ENCODE measurements around the gene HSPA12B. TPM values are rescaled to one million over a fixed set of nuclear protein-coding genes. Genes with fewer than 3 reads are reported as not detected.
A peak's percentile ranks its signal among the peaks of the same experiment; 100 is the strongest.

Gene HSPA12B
- polyA plus RNA-seq, 1 donor = 6.3 TPM

GRCh38 chr20:3712279-3712873 lies 20.1 kb upstream of the HSPA12B start, which contains the start of gene SIGLEC1:
TSS of gene SIGLEC1 (minus strand) at chr20:3712600. CDS start at chr20:3707128, 5,472 bp downstream.
- Histone ChIP-seq H3K4me3 (ENCODE audit: low read length) (no peak within 1 kb of the TSS), H3K27ac (ENCODE audit: low read length) (no peak within 1 kb of the TSS), H3K27me3 (ENCODE audit: control insufficient read depth, insufficient read depth, low read length) (peaks cover 2% of the 10 kb centered on the region), H3K4me1 (ENCODE audit: control insufficient read depth, insufficient read depth, low read length) (no peaks in the 10 kb centered on the region), H3K9me3 (ENCODE audit: control insufficient read depth, low read depth, low read length) (no peaks in the 10 kb centered on the region), H3K36me3 (ENCODE audit: control insufficient read depth, insufficient read depth, low read length) (no peaks in the 10 kb centered on the region)
- WGBS (ENCODE audit: insufficient coverage, low lambda C conversion rate) = no CpG with 5 or more reads among the region's 15 CpGs
- DNase-seq = no peak

- no CpG with 5 or more reads among the region's 4 CpGs for WGBS (ENCODE audit: insufficient coverage, low lambda C conversion rate)
- Histone ChIP-seq H3K4me1 (ENCODE audit: control insufficient read depth, insufficient read depth, low read length) (no peaks in the 10 kb centered on the region), H3K36me3 (ENCODE audit: control insufficient read depth, insufficient read depth, low read length) (no peaks in the 10 kb centered on the region), H3K27me3 (ENCODE audit: control insufficient read depth, insufficient read depth, low read length) (peaks cover 2% of the 10 kb centered on the region), H3K4me3 (ENCODE audit: low read length) (no peak overlapping the region), H3K9me3 (ENCODE audit: control insufficient read depth, low read depth, low read length) (no peaks in the 10 kb centered on the region), H3K27ac (ENCODE audit: low read length) (no peak overlapping the region)
- DNase-seq = no peak
Observed at GRCh38 chr20:3714092-3714491, 18.4 kb upstream of the HSPA12B start.

GRCh38 chr20:3716195-3716834 lies 16.2 kb upstream of the HSPA12B start:
- DNase-seq = peak in 1 of 2 donors; percentile 33

GRCh38 chr20:3719046-3719445 lies 13.4 kb upstream of the HSPA12B start:
- no peak overlapping the region for H3K27ac ChIP-seq (ENCODE audit: low read length)
- no peak overlapping the region for H3K4me3 ChIP-seq (ENCODE audit: low read length)
- H3K4me1 ChIP-seq (ENCODE audit: control insufficient read depth, insufficient read depth, low read length) = no peaks in the 10 kb centered on the region
- H3K9me3 ChIP-seq (ENCODE audit: control insufficient read depth, low read depth, low read length) = no peaks in the 10 kb centered on the region
- no peaks in the 10 kb centered on the region for H3K27me3 ChIP-seq (ENCODE audit: control insufficient read depth, insufficient read depth, low read length)
- H3K36me3 ChIP-seq (ENCODE audit: control insufficient read depth, insufficient read depth, low read length) = no peaks in the 10 kb centered on the region
- WGBS (ENCODE audit: insufficient coverage, low lambda C conversion rate) = no CpG with 5 or more reads among the region's 4 CpGs
- no peak for DNase-seq

More at GRCh38 chr20:3716195-3716834, 16.2 kb upstream of the HSPA12B start:
- Histone ChIP-seq H3K27me3 (ENCODE audit: control insufficient read depth, insufficient read depth, low read length) (no peaks in the 10 kb centered on the region), H3K27ac (ENCODE audit: low read length) (no peak overlapping the region), H3K36me3 (ENCODE audit: control insufficient read depth, insufficient read depth, low read length) (no peaks in the 10 kb centered on the region), H3K4me3 (ENCODE audit: low read length) (no peak overlapping the region), H3K4me1 (ENCODE audit: control insufficient read depth, insufficient read depth, low read length) (no peaks in the 10 kb centered on the region), H3K9me3 (ENCODE audit: control insufficient read depth, low read depth, low read length) (no peaks in the 10 kb centered on the region)
- no CpG with 5 or more reads among the region's 4 CpGs for WGBS (ENCODE audit: insufficient coverage, low lambda C conversion rate)

- H3K4me3 ChIP-seq (ENCODE audit: low read length) = no peak overlapping the region
- no peak overlapping the region for H3K27ac ChIP-seq (ENCODE audit: low read length)
- 100% methylated on average over 1 of the region's 2 CpGs for WGBS (ENCODE audit: insufficient coverage, low lambda C conversion rate)
- no peaks in the 10 kb centered on the region for H3K4me1 ChIP-seq (ENCODE audit: control insufficient read depth, insufficient read depth, low read length)
- no peak for DNase-seq
- no peaks in the 10 kb centered on the region for H3K36me3 ChIP-seq (ENCODE audit: control insufficient read depth, insufficient read depth, low read length)
- no peaks in the 10 kb centered on the region for H3K9me3 ChIP-seq (ENCODE audit: control insufficient read depth, low read depth, low read length)
- no peaks in the 10 kb centered on the region for H3K27me3 ChIP-seq (ENCODE audit: control insufficient read depth, insufficient read depth, low read length)
Observed at GRCh38 chr20:3720068-3720467, 12.4 kb upstream of the HSPA12B start.

GRCh38 chr20:3720626-3721025 lies 11.9 kb upstream of the HSPA12B start:
- Histone ChIP-seq H3K36me3 (ENCODE audit: control insufficient read depth, insufficient read depth, low read length) (no peaks in the 10 kb centered on the region), H3K4me1 (ENCODE audit: control insufficient read depth, insufficient read depth, low read length) (no peaks in the 10 kb centered on the region), H3K27me3 (ENCODE audit: control insufficient read depth, insufficient read depth, low read length) (no peaks in the 10 kb centered on the region), H3K9me3 (ENCODE audit: control insufficient read depth, low read depth, low read length) (no peaks in the 10 kb centered on the region), H3K4me3 (ENCODE audit: low read length) (no peak overlapping the region), H3K27ac (ENCODE audit: low read length) (no peak overlapping the region)
- WGBS (ENCODE audit: insufficient coverage, low lambda C conversion rate) = no CpG with 5 or more reads among the region's 6 CpGs
- DNase-seq = no peak

GRCh38 chr20:3721912-3722311 lies 10.6 kb upstream of the HSPA12B start:
- Histone ChIP-seq H3K4me3 (ENCODE audit: low read length) (no peak overlapping the region), H3K36me3 (ENCODE audit: control insufficient read depth, insufficient read depth, low read length) (no peaks in the 10 kb centered on the region), H3K27ac (ENCODE audit: low read length) (no peak overlapping the region), H3K27me3 (ENCODE audit: control insufficient read depth, insufficient read depth, low read length) (no peaks in the 10 kb centered on the region), H3K9me3 (ENCODE audit: control insufficient read depth, low read depth, low read length) (no peaks in the 10 kb centered on the region), H3K4me1 (ENCODE audit: control insufficient read depth, insufficient read depth, low read length) (no peaks in the 10 kb centered on the region)
- 40% methylated on average over 1 of the region's 4 CpGs for WGBS (ENCODE audit: insufficient coverage, low lambda C conversion rate)
- DNase-seq = no peak

GRCh38 chr20:3723284-3723683 lies 9.2 kb upstream of the HSPA12B start:
- no peaks in the 10 kb centered on the region for H3K36me3 ChIP-seq (ENCODE audit: control insufficient read depth, insufficient read depth, low read length)
- H3K4me3 ChIP-seq (ENCODE audit: low read length) = no peak overlapping the region
- no peaks in the 10 kb centered on the region for H3K4me1 ChIP-seq (ENCODE audit: control insufficient read depth, insufficient read depth, low read length)
- peaks cover 9% of the 10 kb centered on the region for H3K27me3 ChIP-seq (ENCODE audit: control insufficient read depth, insufficient read depth, low read length)
- no peak overlapping the region for H3K27ac ChIP-seq (ENCODE audit: low read length)
- H3K9me3 ChIP-seq (ENCODE audit: control insufficient read depth, low read depth, low read length) = no peaks in the 10 kb centered on the region
- WGBS (ENCODE audit: insufficient coverage, low lambda C conversion rate) = 100% methylated on average over 3 of the region's 8 CpGs
- DNase-seq = no peak

GRCh38 chr20:3724356-3724755 lies 8.1 kb upstream of the HSPA12B start:
- no peaks in the 10 kb centered on the region for H3K4me1 ChIP-seq (ENCODE audit: control insufficient read depth, insufficient read depth, low read length)
- H3K27me3 ChIP-seq (ENCODE audit: control insufficient read depth, insufficient read depth, low read length) = peaks cover 13% of the 10 kb centered on the region
- H3K4me3 ChIP-seq (ENCODE audit: low read length) = no peak overlapping the region
- no peaks in the 10 kb centered on the region for H3K36me3 ChIP-seq (ENCODE audit: control insufficient read depth, insufficient read depth, low read length)
- 78% methylated on average over 4 of the region's 4 CpGs for WGBS (ENCODE audit: insufficient coverage, low lambda C conversion rate)
- no peak for DNase-seq
- H3K9me3 ChIP-seq (ENCODE audit: control insufficient read depth, low read depth, low read length) = no peaks in the 10 kb centered on the region
- no peak overlapping the region for H3K27ac ChIP-seq (ENCODE audit: low read length)

- peak overlapping the region; percentile 23 for H3K27ac ChIP-seq (ENCODE audit: low read length)
Observed at GRCh38 chr20:3727401-3728021, 5.0 kb upstream of the HSPA12B start.

More at GRCh38 chr20:3727401-3728021, 5.0 kb upstream of the HSPA12B start:
- Histone ChIP-seq H3K4me3 (ENCODE audit: low read length) (no peak overlapping the region), H3K36me3 (ENCODE audit: control insufficient read depth, insufficient read depth, low read length) (no peaks in the 10 kb centered on the region), H3K27me3 (ENCODE audit: control insufficient read depth, insufficient read depth, low read length) (peaks cover 29% of the 10 kb centered on the region), H3K4me1 (ENCODE audit: control insufficient read depth, insufficient read depth, low read length) (no peaks in the 10 kb centered on the region), H3K9me3 (ENCODE audit: control insufficient read depth, low read depth, low read length) (no peaks in the 10 kb centered on the region)
- 53% methylated on average over 6 of the region's 11 CpGs for WGBS (ENCODE audit: insufficient coverage, low lambda C conversion rate)
- no peak for DNase-seq
